Activated CD4-positive, CD25-positive, alpha-beta regulatory T cell treated with anti-CD3 and anti-CD28 coated beads, Interleukin-2, amount 50 U/mL, for 16 hours (primary cell): ENCODE measurements around the gene SP140L.
"Not testable (repeated sequence)": the region's sequence is repeated elsewhere in the genome, so short reads cannot be mapped to it uniquely, and the experiment has no call there.

ENCODE experiments used
- DNase-seq: peaks from one replicate; pipeline ENCODE4 v3.0.0-alpha.2; 2020; ENCODE audit warnings: low read depth, low spot score

The SP140L gene

DNA sequence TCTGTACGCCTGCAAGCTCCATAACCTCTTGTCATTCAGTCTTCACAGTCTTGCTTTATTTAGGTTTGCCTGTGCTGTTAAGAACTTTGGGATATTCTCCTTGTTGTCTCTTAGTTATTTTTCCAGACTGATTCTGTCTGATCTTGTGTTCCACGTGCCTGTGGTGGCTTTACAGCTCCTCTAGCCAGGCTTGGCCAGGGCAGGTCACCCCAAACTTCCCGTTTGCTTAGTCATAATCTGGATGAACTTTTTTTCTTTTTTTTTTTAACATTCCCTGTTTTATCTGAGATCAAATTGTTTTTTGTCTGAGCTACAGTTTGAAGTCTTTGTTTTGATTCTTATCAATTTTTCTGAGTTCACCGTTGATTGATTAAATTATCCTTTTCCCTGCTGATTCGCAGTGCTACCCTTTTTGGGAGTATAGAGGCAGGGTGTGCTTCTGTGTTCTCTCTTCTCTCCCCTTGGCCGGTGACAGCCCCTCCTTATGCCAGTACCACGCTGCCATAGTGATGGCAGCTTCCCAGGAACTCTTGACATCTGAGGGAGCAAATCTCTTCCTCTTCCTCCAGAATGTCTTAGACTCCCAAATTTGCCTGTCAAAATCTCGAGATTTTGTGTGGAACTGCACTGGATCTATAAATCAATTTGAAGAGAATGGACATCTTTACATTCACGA lies 91.5 kb downstream of the SP140L start:
- DNase-seq, result no peak

DNA sequence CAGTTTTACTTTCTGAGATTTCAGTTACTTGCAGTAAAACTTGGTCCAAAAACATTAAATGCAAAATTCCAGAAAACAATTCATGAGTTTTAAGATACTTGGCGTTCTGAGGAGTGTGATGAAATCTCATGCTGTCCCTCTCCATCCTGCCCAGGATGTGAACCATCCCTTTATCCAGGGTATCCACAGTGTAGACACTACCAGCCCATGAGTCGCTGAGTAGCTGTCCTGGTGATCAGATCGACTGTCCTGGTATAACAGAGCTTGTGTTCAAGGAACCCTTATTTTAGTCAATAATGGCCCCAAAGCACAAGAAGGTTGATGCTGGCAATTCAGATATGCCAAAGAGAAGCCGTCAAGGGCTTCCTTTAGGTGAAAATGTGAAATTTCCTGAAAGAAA lies 92.2 kb downstream of the SP140L start:
- DNase-seq, result no peak

DNA sequence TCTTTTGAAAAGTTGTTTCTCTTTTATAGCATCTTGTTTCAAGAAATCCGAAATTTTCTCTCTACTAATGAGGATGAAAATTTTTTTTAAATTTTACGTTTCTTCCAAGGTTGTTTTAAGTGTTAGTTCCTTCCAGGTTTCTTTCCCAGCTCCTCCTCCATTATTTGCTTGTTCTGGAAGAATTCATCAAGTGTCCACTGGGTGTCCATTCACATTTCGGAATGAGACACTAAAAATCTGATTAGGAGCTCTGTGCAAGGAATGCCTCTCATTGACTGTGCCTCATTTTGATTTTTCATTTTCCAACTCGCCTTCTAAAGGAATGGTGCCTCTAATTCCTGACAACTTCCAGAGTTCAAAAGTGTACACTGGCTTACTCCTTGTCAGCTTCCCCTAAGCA lies 95.2 kb downstream of the SP140L start:
- DNase-seq, result no peak

DNA sequence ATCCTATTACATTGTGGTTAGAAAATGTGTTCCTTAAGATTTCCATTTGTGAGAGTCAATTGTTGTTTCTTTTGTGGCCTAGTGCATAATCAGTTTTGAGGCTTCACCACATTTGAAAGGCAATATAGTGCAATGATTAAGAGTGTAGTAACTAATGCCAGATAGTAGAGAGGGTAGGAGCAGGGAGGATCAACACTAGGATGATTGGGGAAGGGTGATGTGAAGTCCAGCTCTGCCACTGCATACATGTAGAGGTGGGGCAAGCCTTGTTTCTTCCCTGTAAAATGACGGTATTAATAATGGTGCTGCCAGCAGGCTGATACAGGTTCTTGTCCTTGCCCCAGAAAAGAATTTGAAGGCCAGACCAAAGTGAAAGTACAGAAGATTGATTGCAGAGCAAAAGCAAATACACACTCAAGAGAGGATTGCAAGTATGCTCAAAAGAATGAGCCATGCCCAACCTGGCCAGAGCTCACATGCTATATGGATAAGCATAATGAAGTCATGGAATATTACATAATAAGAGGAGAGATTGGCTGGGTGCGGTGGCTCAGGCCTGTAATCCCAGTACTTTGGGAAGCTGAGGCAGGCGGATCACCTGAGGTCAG lies 97.0 kb downstream of the SP140L start:
- no peak for DNase-seq

DNA sequence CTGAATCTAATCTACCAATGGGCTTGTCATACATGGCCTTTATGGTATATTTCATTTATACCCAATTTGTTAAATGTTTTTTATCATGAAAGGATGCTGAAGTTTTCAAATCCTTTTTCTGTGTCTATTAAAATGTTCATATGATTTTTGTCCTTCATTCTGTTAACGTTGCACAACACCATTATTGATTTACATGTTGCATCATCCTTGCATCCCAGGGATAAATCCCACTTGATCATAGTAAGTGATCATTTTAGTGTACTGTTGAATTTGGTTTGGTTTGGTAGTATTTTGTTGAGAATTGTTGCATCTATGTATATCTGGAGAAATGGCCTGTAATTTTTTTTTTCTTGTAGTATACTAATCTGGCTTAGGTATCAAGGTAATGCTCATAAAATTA lies 98.4 kb downstream of the SP140L start:
- DNase-seq, result no peak

DNA sequence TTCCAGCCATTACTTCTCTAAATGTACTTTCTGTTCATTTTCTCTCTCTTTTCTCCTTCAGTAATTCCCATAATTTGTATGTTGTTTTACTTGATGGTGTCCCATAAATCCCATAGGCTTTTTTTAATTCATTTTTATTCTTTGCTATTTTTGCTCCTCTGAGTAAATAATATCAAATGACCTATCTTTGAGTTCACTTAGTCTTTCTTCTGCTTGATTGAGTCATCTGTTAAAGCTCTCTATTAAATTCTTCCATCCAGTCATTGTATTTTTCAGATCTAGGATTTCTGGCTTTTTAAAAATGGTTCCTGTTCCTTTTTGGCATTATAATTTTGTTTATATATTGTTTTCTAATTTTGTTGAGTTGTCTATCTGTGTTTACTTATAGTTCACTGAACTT lies 102.5 kb downstream of the SP140L start:
- no peak for DNase-seq

DNA sequence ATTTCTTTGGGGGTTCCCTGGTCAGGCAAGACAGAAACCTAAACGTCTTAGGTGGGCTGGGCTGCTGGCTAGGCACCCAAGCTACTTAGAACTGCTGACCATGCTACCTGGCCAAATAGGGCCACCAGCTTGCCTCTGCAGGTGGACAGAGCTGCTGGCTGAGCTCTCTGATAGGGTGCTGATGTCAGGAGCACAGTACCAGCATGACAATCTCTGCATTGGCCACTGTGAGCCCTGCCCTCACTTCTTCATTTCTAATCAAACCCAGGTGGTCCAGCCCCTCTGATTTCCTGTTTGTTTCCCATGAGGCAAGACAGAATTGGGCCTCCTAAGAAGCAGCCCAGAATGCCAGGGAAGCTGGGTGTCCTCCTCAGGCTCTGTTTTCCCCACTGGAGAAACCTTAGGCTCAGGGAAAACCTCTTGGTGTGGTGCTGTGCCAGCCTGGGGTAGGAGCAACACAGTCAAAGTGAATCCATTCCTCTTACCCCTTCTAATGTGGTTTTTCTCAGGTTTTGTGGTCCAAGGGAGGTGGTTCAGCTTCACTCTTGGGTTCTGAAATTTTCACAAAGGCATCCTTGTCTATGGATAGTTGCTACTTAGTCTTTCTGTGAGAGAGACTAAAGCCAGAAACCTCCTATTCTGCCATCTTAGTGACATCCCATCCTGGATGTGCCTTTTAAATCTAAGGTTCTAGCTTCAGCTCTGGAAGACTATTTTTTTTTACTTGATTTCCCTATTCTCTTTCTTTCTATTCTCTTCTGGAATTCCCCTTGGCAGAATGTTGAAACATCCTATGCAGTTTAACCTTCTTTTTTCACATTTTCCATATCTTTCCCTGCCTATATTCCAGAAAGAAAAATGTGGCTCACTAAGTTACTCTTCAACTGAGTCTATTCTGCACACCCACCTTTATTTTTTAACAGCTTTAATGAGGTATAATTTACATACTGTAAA lies 104.2 kb downstream of the SP140L start:
- DNase-seq, result no peak

DNA sequence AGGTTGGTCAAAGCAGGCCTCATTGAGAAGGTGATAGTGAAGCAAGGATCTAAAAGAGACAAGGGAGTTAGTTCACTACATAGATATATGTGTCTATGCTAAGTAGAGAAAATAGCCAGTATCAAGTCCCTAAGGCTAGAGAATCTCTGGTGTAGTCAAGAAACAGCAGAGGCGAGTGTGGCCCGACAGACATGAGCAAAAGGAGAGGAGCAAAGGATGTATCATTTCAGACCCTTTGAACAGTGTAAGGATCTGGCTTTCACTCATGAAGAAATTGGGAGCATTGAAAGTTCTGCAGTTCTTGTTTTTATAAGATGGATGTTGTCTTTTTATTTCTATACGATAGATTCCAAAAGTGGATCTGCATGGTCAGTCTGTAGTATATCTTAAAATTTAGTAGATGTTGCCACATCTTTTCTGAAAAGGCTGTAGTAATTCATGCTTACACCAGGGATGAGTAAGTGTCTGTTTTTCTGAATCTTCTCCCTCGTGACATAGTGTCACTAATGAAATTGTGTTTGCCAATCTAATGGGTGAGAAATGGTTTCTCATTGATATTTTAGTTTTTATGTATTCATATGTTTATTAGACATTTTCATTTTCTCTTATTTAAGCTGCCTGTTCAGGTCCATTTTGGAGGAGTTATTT lies 107.8 kb downstream of the SP140L start:
- DNase-seq, result no peak

DNA sequence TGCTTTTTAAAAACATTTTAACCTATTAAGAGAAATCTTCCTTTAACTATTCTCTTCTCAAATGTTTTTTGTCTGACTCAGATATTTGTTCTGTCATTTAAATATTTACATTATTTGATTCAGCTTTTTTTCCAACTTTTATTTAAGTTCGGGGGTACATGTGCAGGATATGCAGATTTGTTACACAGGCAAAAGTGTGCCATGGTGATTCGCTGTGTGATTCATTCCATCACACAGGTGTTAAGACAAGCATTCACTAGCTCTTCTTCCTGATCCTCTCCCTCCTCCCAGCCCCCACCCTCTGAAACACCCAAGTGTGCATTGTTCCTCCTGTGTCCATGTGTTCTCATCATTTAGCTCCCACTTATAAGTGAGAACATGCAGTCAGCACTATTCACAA lies 108.4 kb downstream of the SP140L start:
- no peak for DNase-seq

DNA sequence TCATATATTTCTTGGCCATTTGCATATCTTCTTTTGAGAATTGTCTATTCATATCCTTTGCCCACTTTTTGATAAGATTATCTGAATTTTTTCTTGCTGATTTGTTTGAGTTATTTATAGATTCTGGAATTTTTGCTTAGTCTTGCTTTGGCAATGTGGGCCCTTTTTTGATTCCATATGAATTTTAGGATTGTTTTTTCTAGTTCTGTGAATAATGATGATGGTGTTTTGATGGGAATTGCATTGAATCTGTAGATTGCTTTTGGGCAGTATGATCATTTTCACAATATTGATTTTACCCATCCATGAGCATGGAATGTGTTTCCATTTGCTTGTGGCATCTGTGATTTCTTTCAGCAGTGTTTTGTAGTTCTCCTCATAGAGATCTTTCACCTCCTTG lies 112.1 kb downstream of the SP140L start:
- DNase-seq, result not testable (repeated sequence)

DNA sequence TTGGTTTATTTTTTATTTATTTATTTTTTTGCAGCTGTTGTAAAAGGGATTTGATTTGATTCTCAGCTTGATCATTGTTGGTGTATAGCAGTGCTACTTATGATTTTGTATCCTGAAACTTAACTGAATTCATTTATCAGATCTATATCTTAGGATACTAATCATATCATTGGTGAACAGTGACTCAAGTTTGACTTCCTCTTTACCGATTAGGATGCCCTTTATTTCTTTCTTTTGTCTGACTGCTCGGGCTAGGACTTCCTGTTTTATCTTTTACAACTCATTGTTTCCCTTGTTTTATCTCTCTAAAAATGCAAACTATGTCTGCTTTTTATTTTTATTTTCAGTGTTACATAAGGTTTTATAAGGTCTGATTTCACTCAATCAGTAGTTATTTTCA lies 112.6 kb downstream of the SP140L start:
- no peak for DNase-seq

DNA sequence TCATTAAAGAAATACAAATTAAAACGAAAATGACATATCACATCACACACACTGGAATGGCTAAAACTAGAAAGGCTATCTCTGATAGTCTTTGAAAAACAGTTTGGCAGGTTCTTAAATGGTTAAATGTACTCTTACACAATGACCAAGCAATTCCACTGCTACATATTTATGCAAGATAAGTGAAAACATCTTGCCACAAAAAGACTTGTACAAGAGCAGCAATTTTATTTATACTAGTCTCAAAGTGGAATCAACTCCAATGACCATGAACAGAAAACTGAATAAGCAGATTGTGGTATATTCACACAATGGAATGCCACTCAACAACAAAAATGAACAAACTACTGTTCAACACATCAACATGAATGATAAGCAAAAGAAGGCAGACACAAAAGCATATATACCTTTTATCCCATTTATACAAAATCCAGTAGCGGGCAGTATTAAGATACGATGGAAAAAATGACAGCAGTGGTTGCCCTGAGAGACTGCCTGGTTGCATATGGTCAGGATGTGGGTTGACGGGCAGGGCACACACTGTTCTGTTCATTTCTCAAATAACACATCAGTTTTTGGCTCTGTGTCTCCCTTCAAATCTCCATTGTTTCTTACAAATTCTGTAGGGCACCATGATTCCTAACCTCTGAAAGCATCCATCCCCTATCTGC lies 114.4 kb downstream of the SP140L start:
- DNase-seq, result peak; percentile 22

DNA sequence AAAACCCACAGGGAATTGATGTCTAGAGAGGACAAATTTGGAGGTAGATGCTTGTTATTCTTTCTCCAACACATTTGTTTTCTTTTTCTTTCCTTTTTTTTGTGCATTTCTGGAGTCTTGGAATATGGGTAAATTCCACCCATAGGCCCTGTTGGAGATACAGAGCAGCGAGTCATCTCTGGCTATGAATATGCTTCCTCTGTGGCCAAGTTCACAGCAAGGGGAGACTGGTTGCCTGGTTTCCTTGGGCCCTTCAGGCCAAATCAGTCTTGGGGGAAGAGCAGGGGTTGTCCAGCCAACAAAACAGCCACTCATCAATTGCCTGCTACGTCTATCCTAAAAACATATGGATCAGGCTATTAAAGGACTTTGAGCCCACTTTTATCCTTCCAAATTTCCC lies 116.5 kb downstream of the SP140L start:
- no peak for DNase-seq

DNA sequence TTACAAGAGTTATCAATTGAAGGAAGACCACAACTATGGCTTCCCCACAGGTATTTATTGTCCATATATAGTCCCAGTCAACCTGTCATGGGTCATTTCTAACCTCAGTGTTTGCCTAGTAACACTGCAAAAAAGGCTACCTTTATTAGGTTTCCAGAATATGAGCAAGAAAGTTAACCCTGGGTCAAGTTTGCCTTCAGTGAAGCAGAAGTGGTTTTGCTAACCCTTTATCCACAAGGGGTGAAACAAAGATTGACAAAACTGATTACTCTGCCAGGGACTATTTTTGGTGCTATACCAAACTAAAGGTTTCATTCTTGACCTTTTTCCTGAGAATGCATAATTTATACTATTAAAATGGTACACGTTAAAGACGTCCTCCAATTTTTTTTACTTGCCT lies 117.8 kb downstream of the SP140L start:
- DNase-seq, result no peak

DNA sequence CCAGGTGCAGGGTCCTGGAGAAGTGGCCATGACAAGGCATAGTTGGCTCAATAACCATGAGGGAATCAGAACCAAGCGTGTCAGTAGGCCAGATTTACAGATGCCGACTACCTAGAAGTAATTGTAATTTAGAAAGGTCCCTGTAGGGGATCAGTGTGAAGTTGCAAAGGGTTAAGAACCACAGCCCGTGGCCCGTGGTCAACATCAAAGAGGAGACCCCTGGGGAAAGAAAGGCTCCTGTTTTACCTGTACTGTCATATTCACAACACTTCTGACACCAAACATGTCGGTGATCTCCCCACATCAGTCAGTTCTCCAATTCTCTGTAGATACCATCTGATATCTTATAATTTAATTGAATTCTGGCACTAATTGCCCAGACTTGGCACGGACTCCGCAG lies 120.0 kb downstream of the SP140L start:
- no peak for DNase-seq

DNA sequence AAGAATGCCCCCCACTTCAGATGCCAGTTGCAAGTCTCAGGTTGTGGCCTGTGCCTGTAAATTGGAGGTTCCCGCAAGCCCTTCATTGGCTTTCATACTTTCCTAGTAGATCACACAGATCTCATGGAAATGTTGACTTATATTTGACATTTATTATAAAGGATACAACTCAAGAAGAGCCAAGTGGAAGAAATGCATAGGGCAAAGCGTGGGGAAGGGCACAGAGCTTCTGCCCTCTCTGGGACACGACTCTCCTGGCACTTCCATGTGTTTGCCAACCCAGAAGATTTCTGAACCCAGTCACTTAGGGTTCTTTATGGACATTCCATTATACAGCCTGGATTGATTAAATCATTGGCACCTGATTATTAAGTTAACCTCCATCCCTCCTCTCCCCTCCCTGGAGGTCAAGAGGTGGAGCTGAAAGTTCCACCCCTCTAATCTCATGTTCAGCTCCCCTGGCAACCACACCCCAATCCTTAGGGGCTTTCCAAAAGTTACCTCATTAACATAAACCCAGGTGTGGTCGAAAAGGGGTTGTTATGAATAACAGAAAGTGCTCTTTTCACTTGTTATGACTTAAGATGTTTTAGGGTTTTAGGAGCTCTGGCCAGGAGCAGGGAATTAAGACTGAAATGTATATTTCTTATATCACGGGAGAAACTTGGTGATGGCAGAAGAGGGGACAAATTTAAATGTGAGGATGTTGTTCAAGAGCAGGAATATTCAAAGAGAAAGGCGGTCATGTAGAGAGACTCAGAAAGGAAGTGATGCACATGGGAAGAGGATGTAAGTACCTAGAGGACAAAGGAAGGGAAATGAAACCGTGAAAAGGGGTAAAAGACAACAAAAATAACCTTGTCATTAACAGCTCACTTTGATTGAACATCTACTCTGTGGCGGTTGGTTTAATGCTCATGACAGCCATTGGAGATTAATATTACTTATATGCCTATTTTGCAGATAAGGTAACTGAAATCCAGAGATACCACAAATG lies 120.8 kb downstream of the SP140L start:
- DNase-seq, result no peak

DNA sequence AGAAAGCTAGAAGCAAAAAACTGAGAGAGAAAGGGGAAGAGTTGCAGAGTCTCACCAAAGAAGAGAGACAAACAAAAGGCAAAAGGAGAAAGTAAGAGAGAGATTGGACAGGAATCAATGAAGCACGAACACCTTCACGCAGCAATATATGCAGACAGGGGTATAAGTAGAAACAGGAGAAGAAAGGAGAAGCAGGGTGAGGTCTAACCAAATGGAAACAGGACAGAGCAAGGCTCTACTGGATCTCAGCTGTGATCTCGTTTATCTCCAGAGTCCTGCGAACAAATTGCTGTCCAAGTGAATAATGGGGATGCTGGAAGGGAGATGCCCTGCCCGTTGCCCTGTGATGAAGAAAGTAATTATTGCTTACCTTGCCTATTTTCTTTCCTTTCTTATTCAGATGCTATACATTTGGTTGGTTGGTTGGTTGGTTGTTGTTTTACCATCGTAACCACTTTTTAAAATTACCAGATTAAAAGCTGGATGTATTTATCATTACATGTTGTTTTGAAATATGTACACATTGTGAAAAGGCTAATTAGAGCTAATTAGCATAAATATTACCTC lies 123.0 kb downstream of the SP140L start:
- DNase-seq, result no peak

DNA sequence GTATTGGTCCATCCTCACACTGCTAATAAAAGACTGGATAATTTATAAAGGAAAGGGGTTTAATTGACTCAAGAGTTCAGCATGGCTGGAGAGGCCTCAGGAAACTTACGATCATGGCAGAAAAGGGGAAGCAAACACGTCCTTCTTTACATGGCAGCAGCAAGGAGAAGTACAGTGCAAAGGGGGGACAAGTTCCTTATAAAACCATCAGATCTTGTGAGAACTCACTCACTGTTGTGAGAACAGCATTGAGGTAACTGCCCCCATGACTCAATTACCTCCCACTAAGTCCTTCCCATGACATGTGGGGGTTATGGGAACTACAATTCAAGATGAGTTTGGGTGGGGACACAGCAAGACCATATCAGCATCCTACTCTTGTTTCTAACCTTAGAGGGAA lies 126.0 kb downstream of the SP140L start:
- DNase-seq, result no peak
